GM06990 (cell line): ENCODE results near the gene TTC3.

Experiments used
- DNase-seq: peaks from one replicate; pipeline ENCODE4 v3.0.0-alpha.2; 2011; ENCODE audit not compliant: insufficient read length; ENCODE audit errors: extremely low read depth
- H3K27me3 ChIP-seq: replicated peaks from 2 replicates; pipeline ENCODE4 v1.6.0; 2011; ENCODE audit warnings: low read length; ENCODE audit not compliant: control insufficient read depth, insufficient read depth
- H3K36me3 ChIP-seq: 2 replicates; pipeline ENCODE4 v1.5.1; 2011; ENCODE audit warnings: low read length; ENCODE audit not compliant: control insufficient read depth, insufficient read depth
- H3K4me3 ChIP-seq: replicated peaks from 2 replicates; pipeline ENCODE4 v1.5.1; 2011; ENCODE audit warnings: low read depth, mild to moderate bottlenecking, control low read depth, low read length
- TF ChIP-seq, protein P1 (sequence below): IDR thresholded peaks from 2 replicates; pipeline ENCODE4 v1.5.1; 2011; ENCODE audit warnings: low read length, control low read depth, mild to moderate bottlenecking, inconsistent platforms; ENCODE audit not compliant: insufficient read depth, poor library complexity, severe bottlenecking

The TTC3 gene

GRCh38 chr21:37249112-37249904 is 176.3 kb downstream of the TTC3 start:
- H3K36me3 ChIP-seq: no peaks in the 10 kb centered on the region
- TF ChIP-seq, protein P1, sequence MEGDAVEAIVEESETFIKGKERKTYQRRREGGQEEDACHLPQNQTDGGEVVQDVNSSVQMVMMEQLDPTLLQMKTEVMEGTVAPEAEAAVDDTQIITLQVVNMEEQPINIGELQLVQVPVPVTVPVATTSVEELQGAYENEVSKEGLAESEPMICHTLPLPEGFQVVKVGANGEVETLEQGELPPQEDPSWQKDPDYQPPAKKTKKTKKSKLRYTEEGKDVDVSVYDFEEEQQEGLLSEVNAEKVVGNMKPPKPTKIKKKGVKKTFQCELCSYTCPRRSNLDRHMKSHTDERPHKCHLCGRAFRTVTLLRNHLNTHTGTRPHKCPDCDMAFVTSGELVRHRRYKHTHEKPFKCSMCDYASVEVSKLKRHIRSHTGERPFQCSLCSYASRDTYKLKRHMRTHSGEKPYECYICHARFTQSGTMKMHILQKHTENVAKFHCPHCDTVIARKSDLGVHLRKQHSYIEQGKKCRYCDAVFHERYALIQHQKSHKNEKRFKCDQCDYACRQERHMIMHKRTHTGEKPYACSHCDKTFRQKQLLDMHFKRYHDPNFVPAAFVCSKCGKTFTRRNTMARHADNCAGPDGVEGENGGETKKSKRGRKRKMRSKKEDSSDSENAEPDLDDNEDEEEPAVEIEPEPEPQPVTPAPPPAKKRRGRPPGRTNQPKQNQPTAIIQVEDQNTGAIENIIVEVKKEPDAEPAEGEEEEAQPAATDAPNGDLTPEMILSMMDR: no peak
- no peak for DNase-seq
- no peak overlapping the region for H3K4me3 ChIP-seq
- no peaks in the 10 kb centered on the region for H3K27me3 ChIP-seq

DNA sequence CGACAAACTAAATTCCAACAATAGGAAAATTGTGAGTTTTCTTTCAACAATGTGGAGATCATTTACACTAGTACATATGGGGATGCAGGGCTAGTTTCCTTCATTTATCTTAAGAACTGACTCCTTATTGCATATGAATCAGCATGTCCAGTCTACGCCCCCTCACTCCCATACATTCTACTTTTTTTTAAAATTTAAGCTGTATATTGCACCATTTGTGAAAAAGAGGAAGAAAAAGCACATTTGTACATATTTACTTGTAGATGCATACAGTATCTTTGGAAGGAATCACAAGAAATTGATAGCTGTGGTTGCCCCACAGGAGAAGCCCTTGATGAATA is 178.2 kb downstream of the TTC3 start:
- Histone ChIP-seq H3K36me3 (no peaks in the 10 kb centered on the region), H3K27me3 (no peaks in the 10 kb centered on the region), H3K4me3 (no peak overlapping the region)
- DNase-seq: no peak
- TF ChIP-seq, protein P1: no peak
